Astrocyte (in vitro differentiated cells and primary cell): Measurements from ENCODE around the gene POU6F2. TPM values are rescaled to one million over a fixed set of nuclear protein-coding genes. Genes with fewer than 3 reads are reported as not detected.

Experiments
- DNase-seq: peaks from one replicate; pipeline ENCODE4 v3.0.0-alpha.2; 2010; ENCODE audit warnings: low read depth
- FAIRE-seq: peaks from 2 replicates; lab custom pipeline; 2011; peaks lifted over from hg19 to GRCh38; lab: Jason Lieb, UNC
- H2AFZ ChIP-seq: 2 replicates; pipeline ENCODE4 v1.6.0; 2012; ENCODE audit warnings: low read depth, low read length, inconsistent platforms
- H3K27ac ChIP-seq: 2 replicates; pipeline ENCODE4 v1.5.1; 2011; ENCODE audit warnings: low read depth, low read length, inconsistent platforms
- H3K27me3 ChIP-seq: 2 replicates; pipeline ENCODE4 v1.6.0; 2011; ENCODE audit warnings: low read length, inconsistent platforms; ENCODE audit not compliant: insufficient read depth
- H3K36me3 ChIP-seq: 2 replicates; pipeline ENCODE4 v1.5.1; 2011; ENCODE audit warnings: low read length, inconsistent platforms; ENCODE audit not compliant: insufficient read depth
- H3K4me1 ChIP-seq: 2 replicates; pipeline ENCODE4 v1.5.1; 2011; ENCODE audit warnings: low read length, inconsistent platforms; ENCODE audit not compliant: insufficient read depth
- H3K4me2 ChIP-seq: 2 replicates; pipeline ENCODE4 v1.6.0; 2012; ENCODE audit warnings: low read length, inconsistent platforms
- H3K4me3 ChIP-seq: 2 replicates; pipeline ENCODE4 v1.5.1; 2011; ENCODE audit warnings: low read depth, mild to moderate bottlenecking, low read length, inconsistent platforms; ENCODE audit not compliant: insufficient read depth
- H3K79me2 ChIP-seq: 2 replicates; pipeline ENCODE4 v1.6.0; 2012; ENCODE audit warnings: mild to moderate bottlenecking, low read length, inconsistent platforms; ENCODE audit not compliant: insufficient read depth
- H3K9ac ChIP-seq: 2 replicates; pipeline ENCODE4 v1.6.0; 2012; ENCODE audit warnings: mild to moderate bottlenecking, low read length, inconsistent platforms
- H3K9me3 ChIP-seq: 2 replicates; pipeline ENCODE4 v1.5.1; 2012; ENCODE audit warnings: low read depth, mild to moderate bottlenecking, low read length, inconsistent platforms; ENCODE audit not compliant: insufficient read depth
- H4K20me1 ChIP-seq: 2 replicates; pipeline ENCODE4 v1.6.0; 2012; ENCODE audit warnings: low read length, inconsistent platforms; ENCODE audit not compliant: insufficient read depth
- H3K27ac Mint-ChIP-seq: one replicate; pipeline ENCODE4 v1.8.0; 2021; ENCODE audit warnings: mild to moderate bottlenecking, mixed read lengths; ENCODE audit not compliant: unreplicated experiment
- H3K27me3 Mint-ChIP-seq: one replicate; pipeline ENCODE4 v1.8.0; 2021; ENCODE audit warnings: low read depth, mixed read lengths; ENCODE audit not compliant: unreplicated experiment
- H3K36me3 Mint-ChIP-seq: one replicate; pipeline ENCODE4 v1.8.0; 2021; ENCODE audit warnings: low read depth, mixed read lengths; ENCODE audit not compliant: unreplicated experiment
- H3K4me1 Mint-ChIP-seq: one replicate; pipeline ENCODE4 v1.8.0; 2021; ENCODE audit warnings: low read depth, mixed read lengths; ENCODE audit not compliant: unreplicated experiment
- H3K4me3 Mint-ChIP-seq: one replicate; pipeline ENCODE4 v1.8.0; 2021; ENCODE audit warnings: mild to moderate bottlenecking, moderate library complexity, mixed read lengths; ENCODE audit not compliant: unreplicated experiment
- H3K9me3 Mint-ChIP-seq: one replicate; pipeline ENCODE4 v1.8.0; 2021; ENCODE audit warnings: mild to moderate bottlenecking, mixed read lengths; ENCODE audit not compliant: unreplicated experiment
- EZH2 ChIP-seq: IDR thresholded peaks from 2 replicates; pipeline ENCODE4 v1.6.1; 2012; ENCODE audit warnings: mild to moderate bottlenecking, low read length, inconsistent platforms; ENCODE audit not compliant: insufficient read depth
- total RNA-seq: library from RNA; stranded (reverse); gene quantifications from 2 replicates; pipeline ENCODE4 v1.2.1, GENCODE V29; 2021
- TF ChIP-seq, protein P1 (sequence below): IDR thresholded peaks from 2 replicates; pipeline ENCODE4 v1.5.1; 2011; ENCODE audit warnings: low read depth, mild to moderate bottlenecking, inconsistent platforms, low read length, moderate library complexity; ENCODE audit not compliant: insufficient read depth

POU6F2 gene
- total RNA-seq, 1 donor from 2014 or later: 0.45 TPM

DNA sequence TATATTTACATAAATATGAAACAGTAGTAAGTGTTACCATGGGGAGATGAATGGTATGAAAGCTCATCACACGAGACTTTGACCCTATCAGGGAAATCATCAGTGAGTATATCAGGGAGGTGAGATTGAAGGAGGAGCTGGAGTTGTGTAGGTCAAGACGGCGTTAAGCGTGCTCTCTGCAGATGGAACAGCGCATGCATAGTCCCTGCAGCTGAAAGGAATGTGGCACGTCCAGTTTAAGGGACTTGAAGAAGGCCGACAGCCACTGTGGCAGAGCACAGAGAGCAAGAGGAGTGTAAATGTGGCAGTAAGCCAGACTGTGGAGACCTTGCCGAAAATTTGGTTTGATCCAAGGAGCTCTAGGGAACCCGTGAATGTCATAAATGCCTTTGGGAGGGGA lies 38.9 kb downstream of the POU6F2 start:
- no peak overlapping the region for H3K4me2 ChIP-seq
- no peaks in the 10 kb centered on the region for H3K4me1 ChIP-seq
- FAIRE-seq (no peak), DNase-seq (no peak)
- H3K36me3 ChIP-seq: no peaks in the 10 kb centered on the region
- H3K4me1 Mint-ChIP-seq: no peaks in the 10 kb centered on the region
- no peaks in the 10 kb centered on the region for H3K79me2 ChIP-seq
- no peaks in the 10 kb centered on the region for H4K20me1 ChIP-seq
- no peaks in the 10 kb centered on the region for H3K27me3 ChIP-seq
- no peak for TF ChIP-seq EZH2
- TF ChIP-seq, protein P1, sequence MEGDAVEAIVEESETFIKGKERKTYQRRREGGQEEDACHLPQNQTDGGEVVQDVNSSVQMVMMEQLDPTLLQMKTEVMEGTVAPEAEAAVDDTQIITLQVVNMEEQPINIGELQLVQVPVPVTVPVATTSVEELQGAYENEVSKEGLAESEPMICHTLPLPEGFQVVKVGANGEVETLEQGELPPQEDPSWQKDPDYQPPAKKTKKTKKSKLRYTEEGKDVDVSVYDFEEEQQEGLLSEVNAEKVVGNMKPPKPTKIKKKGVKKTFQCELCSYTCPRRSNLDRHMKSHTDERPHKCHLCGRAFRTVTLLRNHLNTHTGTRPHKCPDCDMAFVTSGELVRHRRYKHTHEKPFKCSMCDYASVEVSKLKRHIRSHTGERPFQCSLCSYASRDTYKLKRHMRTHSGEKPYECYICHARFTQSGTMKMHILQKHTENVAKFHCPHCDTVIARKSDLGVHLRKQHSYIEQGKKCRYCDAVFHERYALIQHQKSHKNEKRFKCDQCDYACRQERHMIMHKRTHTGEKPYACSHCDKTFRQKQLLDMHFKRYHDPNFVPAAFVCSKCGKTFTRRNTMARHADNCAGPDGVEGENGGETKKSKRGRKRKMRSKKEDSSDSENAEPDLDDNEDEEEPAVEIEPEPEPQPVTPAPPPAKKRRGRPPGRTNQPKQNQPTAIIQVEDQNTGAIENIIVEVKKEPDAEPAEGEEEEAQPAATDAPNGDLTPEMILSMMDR: no peak
- no peaks in the 10 kb centered on the region for H3K9me3 Mint-ChIP-seq
- no peak overlapping the region for H3K9ac ChIP-seq
- no peaks in the 10 kb centered on the region for H3K36me3 Mint-ChIP-seq
- H2AFZ ChIP-seq: no peak overlapping the region
- H3K4me3 ChIP-seq: no peak overlapping the region
- no peaks in the 10 kb centered on the region for H3K27me3 Mint-ChIP-seq
- no peak overlapping the region for H3K4me3 Mint-ChIP-seq
- no peak overlapping the region for H3K27ac Mint-ChIP-seq
- no peaks in the 10 kb centered on the region for H3K9me3 ChIP-seq
- H3K27ac ChIP-seq: no peak overlapping the region

DNA sequence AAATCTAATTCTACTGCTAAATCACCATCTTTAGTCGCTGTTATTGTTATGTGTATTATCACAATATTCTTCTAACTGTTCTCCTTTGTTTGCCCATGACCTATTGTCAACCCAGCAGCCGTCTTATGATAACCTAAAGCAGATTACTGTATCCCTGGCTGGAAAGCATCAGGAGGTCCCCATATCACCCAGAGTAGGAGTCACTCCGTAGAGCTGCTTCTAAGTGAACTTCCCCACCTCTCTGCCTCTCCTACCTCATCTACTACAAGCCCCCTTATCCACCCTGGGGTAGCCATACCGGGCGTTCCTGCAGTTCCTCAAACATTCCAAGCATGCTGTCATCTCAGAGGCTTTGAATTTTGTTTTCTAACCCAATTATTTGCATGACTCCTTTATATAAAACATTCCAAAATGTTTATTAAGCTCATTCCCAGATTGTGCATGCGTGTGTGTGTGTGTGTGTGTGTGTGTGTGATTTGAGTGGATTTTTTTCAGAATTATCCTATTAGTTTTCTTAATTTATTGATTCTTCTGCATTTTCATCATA lies 39.7 kb downstream of the POU6F2 start:
- Histone ChIP-seq H3K79me2 (no peaks in the 10 kb centered on the region), H3K4me3 (no peak overlapping the region), H3K9me3 (no peaks in the 10 kb centered on the region), H3K4me1 (no peaks in the 10 kb centered on the region), H2AFZ (no peak overlapping the region), H3K9ac (no peak overlapping the region), H4K20me1 (no peaks in the 10 kb centered on the region), H3K4me2 (no peak overlapping the region), H3K36me3 (no peaks in the 10 kb centered on the region), H3K27me3 (no peaks in the 10 kb centered on the region), H3K27ac (no peak overlapping the region)
- Mint-ChIP-seq H3K36me3 (no peaks in the 10 kb centered on the region), H3K4me3 (no peak overlapping the region), H3K9me3 (peaks cover under 1% of the 10 kb centered on the region), H3K27ac (no peak overlapping the region), H3K4me1 (no peaks in the 10 kb centered on the region), H3K27me3 (no peaks in the 10 kb centered on the region)
- DNase-seq (no peak), FAIRE-seq (no peak)
- no peak for TF ChIP-seq EZH2
- TF ChIP-seq, protein P1: no peak

DNA sequence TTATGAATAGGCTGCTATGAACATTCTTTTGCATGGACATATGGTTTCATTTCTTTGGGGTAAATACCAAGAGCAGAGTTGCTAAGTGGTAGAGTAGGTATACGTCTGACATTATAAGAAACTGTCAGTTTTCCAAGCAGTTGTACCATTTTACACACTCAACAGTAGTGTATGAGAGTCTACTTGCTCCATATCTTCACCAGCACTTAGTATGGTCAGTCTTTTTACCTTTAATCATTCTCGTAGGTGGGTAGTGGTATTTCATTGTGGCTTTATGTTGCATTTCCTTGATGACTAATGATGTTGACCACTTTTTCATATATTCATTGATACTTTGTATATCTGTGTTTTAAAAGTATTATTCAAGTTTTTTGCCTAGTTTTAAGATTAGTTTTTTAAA lies 45.1 kb downstream of the POU6F2 start:
- H3K4me3 Mint-ChIP-seq: no peak overlapping the region
- Histone ChIP-seq H3K9me3 (peaks cover 2% of the 10 kb centered on the region), H3K79me2 (no peaks in the 10 kb centered on the region)

More for the DNA sequence above, 45.1 kb downstream of the POU6F2 start:
- TF ChIP-seq, protein P1: no peak
- no peak for TF ChIP-seq EZH2
- H4K20me1 ChIP-seq: no peaks in the 10 kb centered on the region
- H3K4me1 ChIP-seq: no peaks in the 10 kb centered on the region
- H3K36me3 ChIP-seq: no peaks in the 10 kb centered on the region
- no peaks in the 10 kb centered on the region for H3K36me3 Mint-ChIP-seq
- H3K9ac ChIP-seq: no peak overlapping the region
- H3K27me3 Mint-ChIP-seq: no peaks in the 10 kb centered on the region
- FAIRE-seq (no peak), DNase-seq (no peak)
- no peaks in the 10 kb centered on the region for H3K4me1 Mint-ChIP-seq
- no peak overlapping the region for H3K27ac ChIP-seq
- no peak overlapping the region for H2AFZ ChIP-seq
- H3K9me3 Mint-ChIP-seq: peaks cover 2% of the 10 kb centered on the region
- H3K27me3 ChIP-seq: no peaks in the 10 kb centered on the region
- H3K4me2 ChIP-seq: no peak overlapping the region
- H3K27ac Mint-ChIP-seq: no peak overlapping the region
- no peak overlapping the region for H3K4me3 ChIP-seq
